ENCODE measurements around the gene CDC37L1.

The CDC37L1 gene

DNA sequence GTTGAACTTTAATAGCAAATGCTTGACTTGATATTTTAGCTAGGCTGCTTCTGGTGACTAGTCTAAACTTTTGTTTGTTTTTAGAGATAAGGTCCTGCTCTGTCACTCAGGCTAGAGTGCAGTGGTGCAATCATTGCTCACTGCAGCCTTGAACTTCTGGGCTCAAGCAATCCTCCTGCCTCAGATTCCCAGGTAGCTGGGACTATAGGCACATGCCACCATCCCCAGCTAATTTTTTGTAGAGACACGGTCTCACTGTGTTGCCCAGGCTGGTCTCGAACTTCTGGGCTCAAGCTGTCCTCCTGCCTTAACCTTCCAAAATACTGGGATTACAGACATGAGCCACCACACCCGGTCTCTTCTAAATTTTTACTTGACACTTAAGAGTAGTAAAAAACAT is 20.7 kb downstream of the CDC37L1 start:
- no peak for TF ChIP-seq ZFX (IDR thresholded peaks at IDR 0.05; ENCODE audit: borderline replicate concordance)
- TF ChIP-seq, protein P1, sequence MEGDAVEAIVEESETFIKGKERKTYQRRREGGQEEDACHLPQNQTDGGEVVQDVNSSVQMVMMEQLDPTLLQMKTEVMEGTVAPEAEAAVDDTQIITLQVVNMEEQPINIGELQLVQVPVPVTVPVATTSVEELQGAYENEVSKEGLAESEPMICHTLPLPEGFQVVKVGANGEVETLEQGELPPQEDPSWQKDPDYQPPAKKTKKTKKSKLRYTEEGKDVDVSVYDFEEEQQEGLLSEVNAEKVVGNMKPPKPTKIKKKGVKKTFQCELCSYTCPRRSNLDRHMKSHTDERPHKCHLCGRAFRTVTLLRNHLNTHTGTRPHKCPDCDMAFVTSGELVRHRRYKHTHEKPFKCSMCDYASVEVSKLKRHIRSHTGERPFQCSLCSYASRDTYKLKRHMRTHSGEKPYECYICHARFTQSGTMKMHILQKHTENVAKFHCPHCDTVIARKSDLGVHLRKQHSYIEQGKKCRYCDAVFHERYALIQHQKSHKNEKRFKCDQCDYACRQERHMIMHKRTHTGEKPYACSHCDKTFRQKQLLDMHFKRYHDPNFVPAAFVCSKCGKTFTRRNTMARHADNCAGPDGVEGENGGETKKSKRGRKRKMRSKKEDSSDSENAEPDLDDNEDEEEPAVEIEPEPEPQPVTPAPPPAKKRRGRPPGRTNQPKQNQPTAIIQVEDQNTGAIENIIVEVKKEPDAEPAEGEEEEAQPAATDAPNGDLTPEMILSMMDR (IDR thresholded peaks at IDR 0.05): no peak
- no peak overlapping the region for H3K27ac ChIP-seq

DNA sequence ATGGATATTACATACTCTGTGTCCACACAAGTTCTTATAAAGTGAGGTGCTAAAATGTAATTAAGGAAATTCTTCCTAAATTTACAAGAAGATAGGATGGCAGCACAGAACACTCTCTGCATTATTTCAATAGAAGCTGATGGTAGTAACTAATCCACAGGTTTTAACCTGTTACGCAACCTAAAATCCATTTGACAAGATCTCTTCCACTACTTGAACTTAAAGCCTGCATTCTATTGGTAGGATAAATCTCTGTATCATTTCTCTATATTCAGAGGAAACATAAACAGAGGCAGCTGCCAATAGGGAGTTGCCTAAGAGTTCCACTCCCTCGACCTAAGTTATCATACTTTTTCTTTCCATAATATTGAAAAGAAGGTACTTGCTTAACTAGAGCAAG is 21.6 kb downstream of the CDC37L1 start:
- H3K27ac ChIP-seq: no peak overlapping the region
- TF ChIP-seq, protein P1 (IDR thresholded peaks at IDR 0.05): no peak
- no peak for TF ChIP-seq ZFX (IDR thresholded peaks at IDR 0.05; ENCODE audit: borderline replicate concordance)

DNA sequence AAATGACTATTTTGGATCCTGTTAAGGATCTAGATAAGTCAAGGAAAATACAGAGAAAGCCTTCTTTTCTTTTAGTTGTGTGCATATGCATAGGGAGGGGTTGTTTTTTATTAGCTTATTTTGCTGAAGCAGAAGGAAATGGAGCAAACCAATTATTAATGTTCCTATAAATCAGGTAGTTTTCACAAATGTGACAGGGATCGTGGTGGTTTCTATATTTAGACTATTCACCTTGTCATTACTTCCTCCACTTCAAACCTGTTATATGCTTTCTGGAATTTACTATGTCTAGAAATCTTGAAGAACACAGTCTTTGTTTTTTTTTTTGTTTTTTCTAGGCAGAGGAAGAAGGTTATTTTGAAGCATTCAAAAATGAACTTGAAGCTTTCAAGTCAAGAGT is 22.2 kb downstream of the CDC37L1 start:
- TF ChIP-seq ZFX (IDR thresholded peaks at IDR 0.05; ENCODE audit: borderline replicate concordance): no peak
- H3K27ac ChIP-seq: no peak overlapping the region

DNA sequence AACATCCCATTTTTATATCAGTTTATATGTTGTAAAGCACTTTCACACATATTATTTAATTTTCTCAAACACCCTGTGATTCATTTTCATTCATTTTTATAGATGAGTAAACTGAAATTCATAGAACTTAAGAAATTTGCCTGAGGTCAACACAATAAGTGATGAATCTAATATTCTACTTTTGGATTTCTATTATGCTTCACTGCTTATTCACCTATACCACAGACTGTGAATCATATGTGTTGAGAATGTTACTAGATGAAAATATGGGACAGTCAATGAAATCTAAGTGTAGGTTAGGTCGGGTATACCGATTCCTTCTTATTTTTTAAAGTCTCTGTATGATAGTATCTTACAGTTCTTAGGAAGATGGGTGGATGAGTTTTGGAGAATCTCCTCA is 24.8 kb downstream of the CDC37L1 start:
- no peak overlapping the region for H3K27ac ChIP-seq
- TF ChIP-seq ZFX (IDR thresholded peaks at IDR 0.05; ENCODE audit: borderline replicate concordance): no peak
- TF ChIP-seq, protein P1 (IDR thresholded peaks at IDR 0.05): no peak

DNA sequence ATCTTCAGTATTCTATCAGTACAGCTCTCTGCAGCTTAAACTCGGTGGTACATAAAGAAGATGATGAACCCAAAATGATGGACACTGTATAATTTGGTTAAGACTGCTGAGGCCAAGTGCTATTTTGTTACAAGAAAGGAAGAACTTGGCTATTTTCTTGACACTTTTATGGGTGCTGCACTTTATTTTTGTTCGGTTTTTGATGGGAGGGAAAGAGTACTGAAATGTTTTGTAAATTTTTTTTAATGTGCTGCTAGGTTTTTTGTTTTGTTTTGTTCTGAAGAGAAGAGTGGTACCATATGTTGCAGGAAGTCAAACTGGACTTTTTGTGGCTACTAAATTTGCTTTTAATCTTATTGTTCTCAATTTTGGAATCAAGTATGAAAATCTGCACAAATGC is 26.7 kb downstream of the CDC37L1 start:
- TF ChIP-seq, protein P1 (IDR thresholded peaks at IDR 0.05): no peak
- no peak for TF ChIP-seq ZFX (IDR thresholded peaks at IDR 0.05; ENCODE audit: borderline replicate concordance)
- no peak overlapping the region for H3K27ac ChIP-seq

DNA sequence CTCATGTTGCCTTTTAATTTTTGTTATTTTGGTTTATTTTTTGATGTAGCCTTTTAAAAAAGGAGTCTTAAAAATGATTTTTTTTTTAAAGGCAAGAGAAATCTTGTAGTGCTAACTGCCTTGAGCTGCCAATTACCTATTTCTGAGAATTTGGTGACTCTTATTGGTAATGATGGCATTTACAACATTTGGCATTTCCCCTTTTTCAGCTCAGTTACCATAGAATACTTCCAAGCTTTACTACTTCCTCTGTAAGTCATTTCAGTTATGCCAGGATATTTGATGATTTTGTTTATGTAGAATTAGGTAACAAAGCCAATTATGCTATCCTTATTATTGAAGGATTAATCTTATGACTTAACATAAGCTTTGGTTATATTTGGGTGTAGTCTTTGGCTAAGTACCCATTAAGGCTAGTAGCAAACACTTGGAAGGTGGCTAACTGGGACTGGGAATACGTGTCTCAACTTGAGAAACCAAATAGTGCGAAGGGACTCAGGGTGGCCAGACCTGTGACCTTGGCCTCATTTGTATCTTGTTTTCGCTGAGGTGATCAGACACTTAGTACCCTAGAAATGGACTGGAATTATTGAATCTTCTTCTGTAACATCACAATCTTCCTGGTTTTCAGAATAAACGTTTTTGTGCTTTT is 27.7 kb downstream of the CDC37L1 start:
- TF ChIP-seq, protein P1 (IDR thresholded peaks at IDR 0.05): no peak
- no peak for TF ChIP-seq ZFX (IDR thresholded peaks at IDR 0.05; ENCODE audit: borderline replicate concordance)

DNA sequence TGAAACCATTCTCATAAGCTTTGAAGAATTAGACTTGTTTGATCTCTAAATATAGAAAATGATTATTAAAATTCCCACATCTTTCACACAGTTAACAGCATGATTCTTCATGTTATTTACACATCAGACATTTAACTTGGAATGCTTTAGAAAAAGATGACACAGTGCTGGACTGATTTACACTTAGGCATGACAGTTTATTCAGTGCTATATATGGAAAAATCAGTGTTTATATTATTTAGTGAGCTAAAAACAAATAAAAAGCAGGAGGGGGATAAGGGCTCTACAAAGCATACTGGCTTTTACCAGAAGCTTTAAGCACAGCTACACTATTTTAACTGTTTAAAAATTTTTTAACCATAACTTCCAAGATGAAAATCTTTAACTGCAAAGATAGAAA is 30.0 kb downstream of the CDC37L1 start:
- H3K27ac ChIP-seq: no peak overlapping the region
- TF ChIP-seq, protein P1 (IDR thresholded peaks at IDR 0.05): no peak
- no peak for TF ChIP-seq ZFX (IDR thresholded peaks at IDR 0.05; ENCODE audit: borderline replicate concordance)

More for the DNA sequence above, 27.7 kb downstream of the CDC37L1 start:
- no peak overlapping the region for H3K27ac ChIP-seq

DNA sequence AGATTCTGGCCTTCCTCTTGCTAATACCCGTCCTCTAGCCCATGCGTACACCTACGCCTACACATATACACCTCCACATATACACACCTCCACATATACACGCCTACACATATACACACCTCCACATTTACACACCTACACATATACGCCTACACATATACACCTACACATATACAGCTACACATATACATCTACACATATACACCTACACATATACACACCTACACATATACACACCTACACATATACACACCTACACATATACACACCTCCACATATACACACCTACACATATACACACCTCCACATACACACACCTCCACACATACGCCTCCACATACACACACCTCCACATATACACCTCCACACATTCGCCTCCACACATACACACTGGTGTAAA is 34.5 kb downstream of the CDC37L1 start:
- H3K27ac ChIP-seq: no peak overlapping the region
- TF ChIP-seq, protein P1 (IDR thresholded peaks at IDR 0.05): no peak
- TF ChIP-seq ZFX (IDR thresholded peaks at IDR 0.05; ENCODE audit: borderline replicate concordance): no peak
